ENCODE results near the gene RC3H1.
"Not testable (repeated sequence)": the region's sequence is repeated elsewhere in the genome, so short reads cannot be mapped to it uniquely, and the experiment has no call there.

The RC3H1 gene

DNA sequence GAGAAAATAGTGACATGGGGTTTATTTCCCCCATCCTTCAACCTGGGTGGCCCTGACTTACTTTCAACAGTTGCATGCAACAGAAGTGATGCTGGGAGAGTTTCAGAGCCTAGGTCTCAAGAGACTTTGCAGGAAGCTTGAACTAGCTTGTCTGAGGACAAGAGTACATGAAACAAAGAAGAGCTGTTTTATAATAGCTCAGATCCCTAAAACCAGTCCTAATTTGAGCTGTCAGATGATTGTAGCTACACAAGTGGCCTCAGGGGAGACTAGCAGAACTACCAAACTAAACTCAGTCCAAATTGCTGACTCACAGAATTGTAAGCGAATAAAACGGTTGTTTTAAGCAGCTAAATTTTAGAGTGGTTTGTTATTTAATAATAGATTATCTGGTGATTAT, 17.1 kb downstream of the RC3H1 start:
- TF ChIP-seq ZNF274 (IDR thresholded peaks at IDR 0.05; ENCODE audit: low read depth, low read length), result no peak
- H3K4me3 ChIP-seq (ENCODE audit: low read length), result no peak overlapping the region

DNA sequence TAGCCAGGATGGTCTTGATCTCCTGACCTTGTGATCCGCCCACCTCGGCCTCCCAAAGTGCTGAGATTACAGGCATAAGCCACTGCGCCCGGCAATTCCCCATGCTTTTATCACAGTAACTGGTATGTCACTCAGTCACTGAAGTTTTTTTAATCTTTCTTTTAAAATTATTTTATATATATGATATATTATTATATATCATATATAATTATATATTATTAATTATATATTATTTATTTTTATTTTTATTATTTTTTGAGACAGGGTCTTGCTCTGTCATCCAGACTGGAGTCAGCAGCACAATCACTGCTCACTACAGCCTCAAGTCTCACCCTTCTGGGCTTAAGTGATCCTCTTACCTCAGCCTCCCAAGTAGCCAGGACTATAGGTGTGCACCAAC, 18.3 kb downstream of the RC3H1 start:
- no peak for TF ChIP-seq ZNF274 (IDR thresholded peaks at IDR 0.05; ENCODE audit: low read depth, low read length)
- H3K4me3 ChIP-seq (ENCODE audit: low read length), result no peak overlapping the region

DNA sequence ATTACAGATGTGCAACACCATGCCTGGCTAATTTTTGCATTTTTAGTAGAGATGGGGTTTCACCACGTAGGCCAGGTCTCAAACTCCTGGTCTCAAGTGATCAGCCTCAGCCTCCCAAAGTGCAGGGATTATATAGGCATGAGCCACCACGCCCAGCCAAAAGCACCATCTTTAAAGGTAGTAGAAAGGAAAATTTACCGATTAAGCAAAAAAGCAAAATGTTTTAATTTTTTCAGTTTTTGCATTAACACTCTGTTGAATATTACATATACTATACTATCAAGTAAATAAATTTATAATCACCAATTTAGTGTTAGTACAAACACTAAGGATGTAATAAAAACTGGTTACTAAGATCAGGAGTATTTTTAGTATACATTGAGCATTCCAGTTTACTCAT, 20.6 kb downstream of the RC3H1 start:
- H3K4me3 ChIP-seq (ENCODE audit: low read length), result no peak overlapping the region
- no peak for TF ChIP-seq ZNF274 (IDR thresholded peaks at IDR 0.05; ENCODE audit: low read depth, low read length)

DNA sequence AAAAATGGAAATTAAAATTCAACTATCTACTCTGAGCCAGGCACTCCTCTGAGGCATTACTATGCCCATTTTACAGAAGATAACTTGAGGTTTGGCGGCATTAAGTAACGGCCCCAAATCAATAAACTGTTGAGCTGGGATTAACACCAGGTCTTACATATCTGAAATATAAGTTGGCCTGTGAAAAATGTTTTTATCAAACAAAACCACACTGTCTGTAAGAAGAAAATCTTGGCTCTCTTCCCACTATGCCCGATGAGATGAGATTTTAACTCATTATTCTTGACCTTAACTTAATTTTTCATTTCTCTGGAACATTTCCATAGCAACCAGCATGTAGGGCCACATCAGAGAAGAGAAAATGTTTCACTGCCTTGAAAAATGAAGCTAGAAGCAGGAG, 21.8 kb downstream of the RC3H1 start:
- H3K4me3 ChIP-seq (ENCODE audit: low read length), result no peak overlapping the region
- TF ChIP-seq ZNF274 (IDR thresholded peaks at IDR 0.05; ENCODE audit: low read depth, low read length), result no peak

DNA sequence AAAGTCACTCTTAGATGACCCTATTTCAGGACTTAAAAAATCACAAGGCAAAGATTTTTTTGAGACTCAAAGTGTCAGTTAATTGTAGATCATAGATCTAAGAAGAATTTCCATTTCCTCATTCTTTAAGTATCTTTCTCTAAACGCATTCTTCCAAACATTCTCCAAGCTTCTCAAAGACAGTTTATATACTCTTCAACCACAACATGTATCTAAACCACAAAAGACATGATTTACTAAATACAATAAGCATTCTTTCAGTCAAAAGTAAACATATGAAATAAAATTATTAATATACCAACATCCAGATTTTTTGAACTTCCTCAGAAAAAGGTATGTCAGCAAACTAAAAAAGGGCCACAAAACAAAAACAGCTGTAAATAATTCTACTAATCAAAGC, 24.4 kb downstream of the RC3H1 start:
- no peak overlapping the region for H3K4me3 ChIP-seq (ENCODE audit: low read length)
- TF ChIP-seq ZNF274 (IDR thresholded peaks at IDR 0.05; ENCODE audit: low read depth, low read length), result no peak

DNA sequence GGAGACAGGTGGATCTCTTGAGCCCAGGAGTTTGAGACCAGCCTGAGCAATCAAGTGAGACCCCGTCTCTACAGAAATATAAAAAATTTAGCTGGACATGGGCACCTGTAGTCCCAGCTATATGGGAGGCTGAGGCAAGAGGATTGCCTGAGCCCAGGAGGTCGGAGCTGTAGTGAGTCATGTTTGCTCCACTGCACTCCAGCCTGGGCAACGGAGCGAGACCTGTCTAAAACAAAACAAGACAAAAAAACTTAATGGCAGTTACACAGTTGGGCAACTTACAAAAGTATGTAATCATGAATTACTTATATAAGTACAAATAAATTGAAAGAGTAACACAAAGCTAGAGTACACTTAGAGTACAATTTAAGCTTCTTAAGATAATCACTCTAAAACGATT, 25.2 kb downstream of the RC3H1 start:
- TF ChIP-seq ZNF274 (IDR thresholded peaks at IDR 0.05; ENCODE audit: low read depth, low read length), result no peak
- H3K4me3 ChIP-seq (ENCODE audit: low read length), result no peak overlapping the region

DNA sequence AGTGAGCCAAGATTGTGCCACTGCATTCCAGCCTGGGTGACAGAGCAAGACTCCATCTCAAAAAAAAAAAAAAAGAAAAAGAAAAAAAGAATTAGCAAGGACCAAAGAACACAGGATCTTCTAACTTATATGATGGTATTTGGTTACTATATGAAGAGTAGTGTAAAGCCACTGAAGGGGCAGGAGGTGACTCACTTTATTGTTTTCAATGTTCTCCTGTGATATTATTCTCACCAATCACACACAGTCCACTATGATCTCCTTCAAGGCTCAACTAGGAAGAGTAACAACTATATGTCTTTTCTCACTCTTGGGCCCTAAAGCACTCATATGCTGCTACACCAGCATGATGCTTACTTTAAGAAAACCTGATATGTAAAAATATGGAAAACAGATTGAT, 26.7 kb downstream of the RC3H1 start:
- TF ChIP-seq ZNF274 (IDR thresholded peaks at IDR 0.05; ENCODE audit: low read depth, low read length), result no peak
- H3K4me3 ChIP-seq (ENCODE audit: low read length), result no peak overlapping the region

DNA sequence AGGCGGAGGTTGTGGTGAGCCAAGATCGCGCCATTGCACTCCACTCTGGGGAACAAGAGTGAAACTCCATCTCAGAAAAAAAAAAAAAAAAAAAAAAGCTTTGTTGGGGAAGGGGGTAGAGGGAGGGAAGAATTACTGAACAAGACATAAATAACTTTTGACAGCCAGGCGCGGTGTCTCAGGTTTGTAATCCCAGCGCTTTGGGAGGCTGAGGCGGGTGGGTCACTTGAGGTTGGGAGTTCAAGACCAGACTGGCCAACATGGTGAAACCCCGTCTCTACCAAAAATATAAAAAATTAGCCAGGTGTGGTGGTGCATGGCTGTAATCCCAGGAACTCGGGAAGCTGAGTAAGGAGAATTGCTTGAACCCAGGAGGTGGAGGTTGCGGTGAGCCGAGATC, 28.2 kb downstream of the RC3H1 start:
- H3K4me3 ChIP-seq (ENCODE audit: low read length), result not testable (repeated sequence)

DNA sequence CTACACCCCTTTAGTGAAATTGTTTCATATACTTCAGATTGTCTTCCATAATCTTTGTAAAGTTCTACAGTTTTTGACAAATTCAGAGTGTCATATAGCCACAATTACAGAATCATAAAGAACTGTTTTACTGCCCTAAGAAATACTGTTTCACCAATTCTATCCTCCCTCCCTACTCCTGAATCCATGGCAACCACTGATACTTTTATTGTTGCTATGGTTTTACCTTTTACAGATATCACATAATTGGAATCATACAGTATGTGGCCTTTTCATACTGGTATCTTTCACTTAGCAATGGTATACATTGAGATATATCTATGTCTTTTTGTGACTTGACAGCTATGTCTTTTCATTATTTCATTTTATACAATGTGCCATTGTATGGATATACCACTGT, 34.1 kb downstream of the RC3H1 start:
- no peak for TF ChIP-seq ZNF274 (IDR thresholded peaks at IDR 0.05; ENCODE audit: low read depth, low read length)

DNA sequence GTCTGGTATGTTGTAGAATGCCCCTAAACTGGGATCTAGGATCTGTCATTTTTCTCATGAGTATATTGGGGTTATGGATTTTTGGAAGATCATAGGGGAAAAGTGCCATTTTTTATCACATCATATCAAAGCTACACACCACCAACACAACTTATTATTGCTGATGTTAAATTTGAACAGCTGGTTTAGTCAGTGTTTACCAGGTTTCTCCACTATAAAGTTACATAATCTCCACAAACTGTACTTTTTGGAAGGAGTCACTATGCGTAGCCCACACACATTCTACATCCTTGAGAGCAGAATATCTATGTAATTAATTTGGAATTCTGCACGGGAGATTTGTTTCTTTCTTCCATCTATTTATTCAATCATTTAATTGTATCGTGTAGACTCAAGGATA, 35.2 kb downstream of the RC3H1 start:
- no peak for TF ChIP-seq ZNF274 (IDR thresholded peaks at IDR 0.05; ENCODE audit: low read depth, low read length)

More for the DNA sequence above, 34.1 kb downstream of the RC3H1 start:
- H3K4me3 ChIP-seq (ENCODE audit: low read length), result no peak overlapping the region

DNA sequence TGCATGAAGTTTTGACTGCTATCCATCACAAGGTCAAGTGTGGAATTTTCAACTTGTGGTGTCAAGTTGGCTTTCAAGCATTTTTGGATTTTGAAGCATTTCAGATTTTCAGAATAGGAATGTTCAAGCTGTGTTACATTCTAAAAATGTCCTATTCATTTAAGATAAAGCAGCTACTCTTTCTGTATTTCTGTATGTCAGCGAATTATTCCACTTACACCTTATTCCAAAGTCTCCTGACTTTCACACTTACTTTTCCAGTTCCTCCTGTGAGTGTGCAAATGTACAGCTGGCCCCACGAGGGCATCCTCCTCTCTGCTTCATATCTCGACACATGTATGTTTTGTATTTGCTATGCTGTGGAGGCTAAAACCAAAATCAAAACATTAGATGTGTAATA, 51.9 kb downstream of the RC3H1 start:
- no peak overlapping the region for H3K4me3 ChIP-seq (ENCODE audit: low read length)
- TF ChIP-seq ZNF274 (IDR thresholded peaks at IDR 0.05; ENCODE audit: low read depth, low read length), result no peak

More for the DNA sequence above, 35.2 kb downstream of the RC3H1 start:
- no peak overlapping the region for H3K4me3 ChIP-seq (ENCODE audit: low read length)

DNA sequence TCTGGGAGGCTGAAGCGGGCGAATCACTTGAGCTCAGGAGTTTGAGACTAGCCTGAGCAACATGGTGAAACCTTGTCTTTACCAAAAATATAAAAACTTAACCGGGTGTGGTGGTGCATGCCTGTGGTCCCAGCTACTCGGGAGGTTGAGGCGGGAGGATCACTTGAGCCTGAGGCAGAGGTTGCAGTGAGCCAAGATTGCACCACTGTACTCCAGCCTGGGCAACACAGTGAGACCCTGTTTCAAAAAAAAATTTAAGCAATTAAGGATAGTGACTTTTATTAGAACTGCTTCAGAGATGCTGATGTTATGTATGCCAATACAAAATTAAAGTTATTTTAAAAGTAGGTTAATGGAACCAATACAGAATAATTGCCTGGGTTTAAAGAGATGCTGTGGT, 56.3 kb downstream of the RC3H1 start:
- not testable (repeated sequence) for H3K4me3 ChIP-seq (ENCODE audit: low read length)

DNA sequence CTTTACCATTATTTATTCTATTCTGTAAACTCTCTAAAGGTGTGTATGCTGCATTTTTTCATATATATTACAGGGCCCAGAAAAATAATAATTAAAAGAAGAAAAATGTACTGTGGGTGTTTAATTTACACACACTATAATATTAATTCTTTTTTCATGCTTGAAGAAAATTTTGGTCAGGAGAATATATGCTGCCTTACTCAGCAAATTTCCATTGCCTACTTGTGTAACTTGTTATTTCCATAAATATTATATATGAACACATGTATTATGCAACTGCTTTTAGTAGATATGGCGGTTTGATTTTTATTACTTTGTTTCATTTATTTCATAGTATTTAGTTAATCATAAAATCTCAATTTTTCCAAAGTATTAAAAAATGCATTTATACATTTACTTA, 58.7 kb downstream of the RC3H1 start:
- H3K4me3 ChIP-seq (ENCODE audit: low read length), result no peak overlapping the region
- no peak for TF ChIP-seq ZNF274 (IDR thresholded peaks at IDR 0.05; ENCODE audit: low read depth, low read length)

DNA sequence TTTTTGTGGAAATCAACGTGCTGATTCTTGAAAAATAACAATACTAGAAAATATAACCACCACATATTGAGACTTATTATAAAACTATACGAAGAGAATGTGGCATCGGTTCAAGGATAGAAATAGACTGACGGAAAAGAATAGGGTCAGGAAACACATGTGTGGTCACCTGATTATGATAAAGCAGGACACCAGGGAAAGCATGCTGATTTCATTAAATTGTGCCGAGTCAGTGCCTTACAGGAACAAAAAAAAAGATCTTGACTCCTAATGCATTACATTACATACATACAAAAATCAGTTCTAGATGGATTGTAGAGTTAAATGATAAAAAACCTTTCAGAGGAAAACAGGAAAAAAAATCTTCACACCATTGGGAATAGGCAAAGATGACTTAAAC, 61.5 kb downstream of the RC3H1 start:
- no peak overlapping the region for H3K4me3 ChIP-seq (ENCODE audit: low read length)
- TF ChIP-seq ZNF274 (IDR thresholded peaks at IDR 0.05; ENCODE audit: low read depth, low read length), result no peak

DNA sequence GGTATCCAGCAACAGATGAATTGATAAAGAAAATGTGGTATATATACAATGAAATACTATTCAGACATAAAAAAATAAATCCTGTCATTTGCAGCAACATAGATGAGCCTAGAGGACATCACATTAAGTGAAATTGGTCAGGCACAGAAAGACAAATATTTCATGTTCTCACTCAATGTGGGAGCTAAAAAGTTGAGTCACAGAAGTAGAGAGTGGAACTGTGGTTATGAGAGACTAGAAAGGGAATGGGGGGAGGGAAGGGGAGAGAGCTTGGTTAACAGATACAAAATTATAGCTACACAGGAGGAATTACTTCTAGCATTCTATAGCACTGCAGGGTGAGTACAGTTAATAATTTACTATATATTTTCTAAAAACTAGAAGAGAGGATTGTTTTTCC, 68.0 kb downstream of the RC3H1 start:
- no peak overlapping the region for H3K4me3 ChIP-seq (ENCODE audit: low read length)
- TF ChIP-seq ZNF274 (IDR thresholded peaks at IDR 0.05; ENCODE audit: low read depth, low read length), result no peak

DNA sequence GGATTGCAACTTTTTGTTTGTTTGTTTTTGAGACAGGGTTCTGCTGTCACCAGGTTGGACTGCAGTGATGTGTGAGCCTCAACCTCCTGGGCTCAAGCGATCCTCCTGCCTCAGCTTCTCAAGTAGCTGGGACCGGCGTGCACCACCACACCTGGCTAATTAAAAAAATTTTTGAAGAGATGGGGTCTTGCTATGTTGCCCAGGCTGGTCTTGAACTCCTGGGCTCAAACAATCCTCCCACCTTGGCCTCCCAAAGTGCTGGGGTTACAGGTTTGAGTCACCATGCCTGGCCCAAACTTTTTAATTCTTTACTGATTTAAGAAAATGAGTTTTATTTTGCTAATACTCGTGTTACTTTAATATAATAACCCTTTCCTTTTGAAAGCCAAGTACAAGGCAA, 73.6 kb downstream of the RC3H1 start:
- no peak overlapping the region for H3K4me3 ChIP-seq (ENCODE audit: low read length)
- TF ChIP-seq ZNF274 (IDR thresholded peaks at IDR 0.05; ENCODE audit: low read depth, low read length), result no peak

DNA sequence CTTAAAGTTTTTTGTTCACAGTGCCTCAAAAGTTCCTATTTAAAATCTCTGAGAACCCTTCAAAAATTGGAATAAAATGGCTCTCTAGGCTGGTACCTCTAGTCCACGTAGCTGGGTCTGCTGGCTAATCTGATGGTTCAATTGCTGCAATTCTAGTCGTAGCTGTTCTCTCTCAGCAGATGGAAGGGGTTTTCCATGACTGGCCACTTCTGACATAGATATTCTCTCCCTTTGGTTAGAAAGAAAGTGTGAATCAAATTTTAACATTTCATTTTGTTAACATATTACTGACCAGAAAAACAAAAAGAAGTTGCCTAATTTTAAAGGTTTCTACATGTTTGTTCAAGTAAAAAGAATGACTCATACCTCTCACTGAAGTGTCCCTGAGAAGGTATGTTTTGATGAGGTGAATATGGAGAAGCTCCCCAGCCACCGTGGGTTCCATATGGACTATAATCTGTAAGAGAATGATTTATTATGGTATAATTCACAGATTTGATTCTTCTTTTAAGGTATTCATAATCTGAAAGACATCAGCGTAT, 75.7 kb downstream of the RC3H1 start:
- no peak overlapping the region for H3K4me3 ChIP-seq (ENCODE audit: low read length)
- no peak for TF ChIP-seq ZNF274 (IDR thresholded peaks at IDR 0.05; ENCODE audit: low read depth, low read length)

All from GM08714 (cell line).